ES-I3 (cell line): ENCODE results near the gene UTP14A.

Experiments
- H3K36me3 ChIP-seq: 2 replicates; pipeline ENCODE4 v1.6.1; 2013; ENCODE audit warnings: mild to moderate bottlenecking, low read length, control low read depth, moderate library complexity; ENCODE audit not compliant: insufficient read depth
- H3K4me1 ChIP-seq: 2 replicates; pipeline ENCODE4 v1.6.1; 2013; ENCODE audit warnings: mild to moderate bottlenecking, control low read depth, low read length; ENCODE audit not compliant: insufficient read depth
- H3K9ac ChIP-seq: 2 replicates; pipeline ENCODE4 v1.6.1; 2013; ENCODE audit warnings: low read depth, mild to moderate bottlenecking, low read length, moderate library complexity
- H3K9me3 ChIP-seq: 2 replicates; pipeline ENCODE4 v1.6.1; 2013; ENCODE audit warnings: mild to moderate bottlenecking, low read length, moderate library complexity; ENCODE audit not compliant: control insufficient read depth, insufficient read depth

UTP14A gene

GRCh38 chrX:129932016-129932820 is 26.3 kb downstream of the UTP14A start:
- Histone ChIP-seq H3K9ac (peak overlapping the region; percentile 92), H3K36me3 (peaks cover 6% of the 10 kb centered on the region), H3K4me1 (peaks cover 9% of the 10 kb centered on the region; the same call in 1 of the 2 replicates), H3K9me3 (no peaks in the 10 kb centered on the region)

- no peaks in the 10 kb centered on the region; the same call in 1 of the 2 replicates for H3K36me3 ChIP-seq
- H3K9ac ChIP-seq = peak overlapping the region; percentile 54
- H3K4me1 ChIP-seq = peaks cover 9% of the 10 kb centered on the region; the same call in 1 of the 2 replicates
- H3K9me3 ChIP-seq = no peaks in the 10 kb centered on the region
Measured at GRCh38 chrX:129932821-129933321, 26.9 kb downstream of the UTP14A start.

- Histone ChIP-seq H3K36me3 (no peaks in the 10 kb centered on the region; the same call in 1 of the 2 replicates), H3K4me1 (peaks cover 9% of the 10 kb centered on the region; the same call in 1 of the 2 replicates), H3K9ac (no peak overlapping the region), H3K9me3 (no peaks in the 10 kb centered on the region)
Measured at GRCh38 chrX:129933700-129934099, 27.7 kb downstream of the UTP14A start.

GRCh38 chrX:129934461-129934860 is 28.5 kb downstream of the UTP14A start:
- H3K4me1 ChIP-seq = peaks cover 11% of the 10 kb centered on the region; the same call in 1 of the 2 replicates
- no peak overlapping the region for H3K9ac ChIP-seq
- no peaks in the 10 kb centered on the region; the same call in 1 of the 2 replicates for H3K36me3 ChIP-seq
- no peaks in the 10 kb centered on the region for H3K9me3 ChIP-seq

GRCh38 chrX:129934952-129935351 is 29.0 kb downstream of the UTP14A start:
- no peaks in the 10 kb centered on the region for H3K36me3 ChIP-seq
- H3K9me3 ChIP-seq = no peaks in the 10 kb centered on the region
- H3K9ac ChIP-seq = no peak overlapping the region
- peaks cover 16% of the 10 kb centered on the region; the same call in 1 of the 2 replicates for H3K4me1 ChIP-seq

GRCh38 chrX:129938081-129938480 is 32.1 kb downstream of the UTP14A start:
- Histone ChIP-seq H3K9ac (no peak overlapping the region), H3K9me3 (no peaks in the 10 kb centered on the region), H3K36me3 (no peaks in the 10 kb centered on the region), H3K4me1 (peaks cover 17% of the 10 kb centered on the region; the same call in 1 of the 2 replicates)

- Histone ChIP-seq H3K36me3 (no peaks in the 10 kb centered on the region), H3K9me3 (no peaks in the 10 kb centered on the region), H3K4me1 (peaks cover 11% of the 10 kb centered on the region; the same call in 1 of the 2 replicates), H3K9ac (no peak overlapping the region)
Measured at GRCh38 chrX:129939986-129940385, 34.0 kb downstream of the UTP14A start.

GRCh38 chrX:129940721-129941120 is 34.8 kb downstream of the UTP14A start:
- peaks cover 11% of the 10 kb centered on the region; the same call in 1 of the 2 replicates for H3K4me1 ChIP-seq
- H3K9ac ChIP-seq = no peak overlapping the region
- no peaks in the 10 kb centered on the region for H3K9me3 ChIP-seq
- H3K36me3 ChIP-seq = no peaks in the 10 kb centered on the region

- H3K9ac ChIP-seq = no peak overlapping the region
- H3K36me3 ChIP-seq = no peaks in the 10 kb centered on the region
- no peaks in the 10 kb centered on the region for H3K9me3 ChIP-seq
- no peaks in the 10 kb centered on the region; the same call in 1 of the 2 replicates for H3K4me1 ChIP-seq
Measured at GRCh38 chrX:129945131-129945530, 39.2 kb downstream of the UTP14A start.

GRCh38 chrX:129953334-129953648 is 47.3 kb downstream of the UTP14A start:
- H3K9ac ChIP-seq = peak overlapping the region; percentile 47; the same call in 1 of the 2 replicates
- H3K36me3 ChIP-seq = no peaks in the 10 kb centered on the region
- peaks cover 5% of the 10 kb centered on the region for H3K4me1 ChIP-seq
- no peaks in the 10 kb centered on the region for H3K9me3 ChIP-seq

GRCh38 chrX:129953881-129954280 is 47.9 kb downstream of the UTP14A start:
- Histone ChIP-seq H3K36me3 (no peaks in the 10 kb centered on the region), H3K9me3 (no peaks in the 10 kb centered on the region), H3K9ac (no peak overlapping the region; the same call in 1 of the 2 replicates), H3K4me1 (peaks cover 7% of the 10 kb centered on the region)

GRCh38 chrX:129954804-129955203 is 48.8 kb downstream of the UTP14A start:
- H3K9me3 ChIP-seq = no peaks in the 10 kb centered on the region
- no peaks in the 10 kb centered on the region for H3K36me3 ChIP-seq
- H3K4me1 ChIP-seq = peaks cover 10% of the 10 kb centered on the region
- H3K9ac ChIP-seq = no peak overlapping the region

GRCh38 chrX:129955682-129956081 is 49.7 kb downstream of the UTP14A start:
- Histone ChIP-seq H3K4me1 (peaks cover 10% of the 10 kb centered on the region), H3K9ac (no peak overlapping the region), H3K9me3 (no peaks in the 10 kb centered on the region), H3K36me3 (no peaks in the 10 kb centered on the region)

- Histone ChIP-seq H3K4me1 (peaks cover 10% of the 10 kb centered on the region), H3K36me3 (no peaks in the 10 kb centered on the region), H3K9ac (peak overlapping the region; percentile 54; the same call in 1 of the 2 replicates), H3K9me3 (no peaks in the 10 kb centered on the region)
Measured at GRCh38 chrX:129956145-129956544, 50.2 kb downstream of the UTP14A start.

GRCh38 chrX:129956765-129957164 is 50.8 kb downstream of the UTP14A start:
- no peaks in the 10 kb centered on the region for H3K36me3 ChIP-seq
- peak overlapping the region; percentile 54; the same call in 1 of the 2 replicates for H3K9ac ChIP-seq
- peaks cover 10% of the 10 kb centered on the region for H3K4me1 ChIP-seq
- H3K9me3 ChIP-seq = no peaks in the 10 kb centered on the region
